Endothelial cell of umbilical vein (primary cell): ENCODE data around the gene CACNB4.

ENCODE experiments used
- CTCF ChIP-seq, 2 donors: IDR thresholded peaks; 1 replicate in 1 of 2; 2 replicates in 1 of 2; pipeline ENCODE4 v1.5.1; 2011; ENCODE audit warnings: low read length in 2 of 2, mild to moderate bottlenecking in 2 of 2, moderate library complexity in 2 of 2, control low read depth in 1 of 2, inconsistent platforms in 1 of 2, low read depth in 1 of 2; ENCODE audit not compliant: insufficient read depth in 1 of 2; ENCODE audit errors: extremely low read depth in 1 of 2
- FOS ChIP-seq: IDR thresholded peaks from 2 replicates; pipeline ENCODE4 v1.6.1; 2011; ENCODE audit warnings: mild to moderate bottlenecking, low read length, moderate library complexity, borderline replicate concordance; ENCODE audit not compliant: insufficient read depth
- POLR2A ChIP-seq: IDR thresholded peaks from 2 replicates; pipeline ENCODE4 v1.6.1; 2012; ENCODE audit warnings: low read depth, mild to moderate bottlenecking, control low read depth, low read length

- no peak for TF ChIP-seq FOS
- no peak for TF ChIP-seq CTCF (IDR thresholded peaks at IDR 0.05; ENCODE audit: extremely low read depth in 1 of 2, insufficient read depth in 1 of 2, low read depth in 1 of 2, low read length in 2 of 2)
- no peak for TF ChIP-seq POLR2A
Measured at GRCh38 chr2:151844211-151844896, 254.5 kb downstream of the CACNB4 start.
